ENCODE data around the gene MTURN.

GRCh38 chr7:30093420-30093952 is 41.3 kb upstream of the MTURN start:
- TF ChIP-seq CTCF (IDR thresholded peaks at IDR 0.05), result no peak
- no peak for TF ChIP-seq POLR2A (IDR thresholded peaks at IDR 0.05)
